AG04449 (cell line): ENCODE measurements around the gene C19orf85.

ENCODE experiments used
- CTCF ChIA-PET: fragments of 350-600 bp; formaldehyde crosslinking; extraction: SDS; loops from one replicate; lab custom pipeline; 2021; ENCODE audit warnings: antibody characterized with exemption; lab: Yijun Ruan, JAX
- POLR2A ChIA-PET: fragments of 400-600, 350-600 bp; formaldehyde crosslinking; extraction: SDS; loops from one replicate; lab custom pipeline; 2020; ENCODE audit warnings: antibody characterized with exemption, inconsistent platforms; lab: Yijun Ruan, JAX
- DNase-seq: peaks from one replicate; pipeline ENCODE4 v3.0.0-alpha.2; 2010; ENCODE audit warnings: low read depth, low spot score
- H3K4me3 ChIP-seq: 2 replicates; pipeline ENCODE4 v1.5.1; 2011; ENCODE audit warnings: low read depth, mild to moderate bottlenecking, control low read depth, low read length
- TF ChIP-seq, protein P1 (sequence below): IDR thresholded peaks from one replicate; pipeline ENCODE4 v1.5.1; 2011; ENCODE audit warnings: mild to moderate bottlenecking, moderate library complexity, low read length, control low read depth, inconsistent platforms; ENCODE audit not compliant: insufficient read depth; ENCODE audit errors: missing control alignments

C19orf85 gene

DNA sequence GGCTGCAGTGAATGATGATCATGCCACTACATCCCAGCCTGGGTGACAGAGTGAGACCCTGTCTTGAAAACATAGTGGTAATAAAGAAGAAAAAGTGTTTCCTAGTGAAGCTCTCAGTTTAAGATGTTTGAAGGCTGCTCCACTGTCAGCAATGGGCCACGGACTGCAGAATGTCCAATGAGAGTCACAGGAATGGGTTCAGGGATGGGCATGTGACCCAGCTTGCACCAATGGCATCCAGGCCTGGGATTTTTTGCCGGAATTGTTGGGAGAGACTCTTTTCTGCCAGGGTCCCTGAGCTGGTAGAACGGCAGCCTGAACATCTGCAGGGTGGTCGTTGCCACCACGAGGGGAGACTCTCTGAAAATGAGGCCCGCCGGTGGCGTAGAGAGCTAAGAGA lies 27.7 kb downstream of the C19orf85 start:
- no peak for DNase-seq
- TF ChIP-seq, protein P1, sequence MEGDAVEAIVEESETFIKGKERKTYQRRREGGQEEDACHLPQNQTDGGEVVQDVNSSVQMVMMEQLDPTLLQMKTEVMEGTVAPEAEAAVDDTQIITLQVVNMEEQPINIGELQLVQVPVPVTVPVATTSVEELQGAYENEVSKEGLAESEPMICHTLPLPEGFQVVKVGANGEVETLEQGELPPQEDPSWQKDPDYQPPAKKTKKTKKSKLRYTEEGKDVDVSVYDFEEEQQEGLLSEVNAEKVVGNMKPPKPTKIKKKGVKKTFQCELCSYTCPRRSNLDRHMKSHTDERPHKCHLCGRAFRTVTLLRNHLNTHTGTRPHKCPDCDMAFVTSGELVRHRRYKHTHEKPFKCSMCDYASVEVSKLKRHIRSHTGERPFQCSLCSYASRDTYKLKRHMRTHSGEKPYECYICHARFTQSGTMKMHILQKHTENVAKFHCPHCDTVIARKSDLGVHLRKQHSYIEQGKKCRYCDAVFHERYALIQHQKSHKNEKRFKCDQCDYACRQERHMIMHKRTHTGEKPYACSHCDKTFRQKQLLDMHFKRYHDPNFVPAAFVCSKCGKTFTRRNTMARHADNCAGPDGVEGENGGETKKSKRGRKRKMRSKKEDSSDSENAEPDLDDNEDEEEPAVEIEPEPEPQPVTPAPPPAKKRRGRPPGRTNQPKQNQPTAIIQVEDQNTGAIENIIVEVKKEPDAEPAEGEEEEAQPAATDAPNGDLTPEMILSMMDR = no peak
- ChIA-PET CTCF (interaction anchor here (0.9 to 1.5 kb wide), 7 partner anchors 9 to 294 kb away, joined by 3 to 8 read pairs (median 5); no protein-coding TSS in a partner anchor), POLR2A (interaction anchor here (1.2 kb wide), 1 partner anchor 29 kb away, joined by 6 read pairs; the partner anchor contains the start of gene UBE2S)
- H3K4me3 ChIP-seq = no peak overlapping the region

DNA sequence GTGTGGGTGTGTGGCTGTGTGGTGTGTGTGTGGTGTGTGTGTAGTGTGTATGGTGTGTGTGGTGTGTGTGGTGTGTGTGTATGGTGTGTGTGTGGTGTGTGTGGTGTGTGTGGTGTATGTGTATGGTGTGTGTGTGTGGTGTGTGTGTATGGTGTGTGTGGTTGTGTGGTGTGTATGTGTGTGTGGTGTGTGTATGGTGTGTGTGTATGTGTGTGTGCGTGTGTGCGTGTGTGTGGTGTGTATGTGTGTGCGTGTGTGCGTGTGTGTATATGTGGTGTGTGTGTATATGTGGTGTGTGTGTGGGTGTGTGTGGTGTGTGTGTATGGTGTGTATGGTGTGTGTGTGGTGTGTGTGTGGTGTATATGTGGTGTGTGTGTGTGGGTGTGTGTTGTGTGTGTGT lies 29.5 kb downstream of the C19orf85 start:
- TF ChIP-seq, protein P1 = no peak
- CTCF ChIA-PET = no interaction called here
- no peak for DNase-seq
- POLR2A ChIA-PET = no interaction called here
- H3K4me3 ChIP-seq = no peak overlapping the region

GRCh38 chr19:55434356-55434919 lies 30.1 kb downstream of the C19orf85 start:
- no peak overlapping the region for H3K4me3 ChIP-seq
- POLR2A ChIA-PET = no interaction called here
- CTCF ChIA-PET = no interaction called here
- TF ChIP-seq, protein P1 = no peak
- DNase-seq = no peak

DNA sequence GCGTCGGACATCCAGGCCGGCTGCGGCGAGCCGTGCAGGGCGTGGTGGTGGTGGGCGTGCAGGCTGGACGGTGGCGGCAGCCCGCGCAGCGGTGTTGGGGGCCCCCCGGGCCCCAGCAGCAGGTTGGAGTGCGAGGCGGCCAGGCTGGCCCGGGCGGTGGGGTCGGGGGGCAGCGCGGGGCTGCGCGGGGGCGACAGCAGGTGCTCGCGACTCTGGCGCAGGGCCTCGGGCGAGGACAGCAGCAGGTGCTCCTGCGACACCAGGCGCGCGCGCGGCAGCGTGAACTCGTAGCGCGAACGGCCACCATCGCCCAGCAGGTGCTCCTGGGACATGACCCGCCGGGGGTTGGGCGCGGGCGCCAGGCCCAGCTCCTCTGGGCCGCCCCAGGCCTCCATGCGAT lies 31.3 kb downstream of the C19orf85 start:
- TF ChIP-seq, protein P1 = no peak
- ChIA-PET CTCF (no interaction called here), POLR2A (no interaction called here)
- no peak for DNase-seq
- H3K4me3 ChIP-seq = no peak overlapping the region

DNA sequence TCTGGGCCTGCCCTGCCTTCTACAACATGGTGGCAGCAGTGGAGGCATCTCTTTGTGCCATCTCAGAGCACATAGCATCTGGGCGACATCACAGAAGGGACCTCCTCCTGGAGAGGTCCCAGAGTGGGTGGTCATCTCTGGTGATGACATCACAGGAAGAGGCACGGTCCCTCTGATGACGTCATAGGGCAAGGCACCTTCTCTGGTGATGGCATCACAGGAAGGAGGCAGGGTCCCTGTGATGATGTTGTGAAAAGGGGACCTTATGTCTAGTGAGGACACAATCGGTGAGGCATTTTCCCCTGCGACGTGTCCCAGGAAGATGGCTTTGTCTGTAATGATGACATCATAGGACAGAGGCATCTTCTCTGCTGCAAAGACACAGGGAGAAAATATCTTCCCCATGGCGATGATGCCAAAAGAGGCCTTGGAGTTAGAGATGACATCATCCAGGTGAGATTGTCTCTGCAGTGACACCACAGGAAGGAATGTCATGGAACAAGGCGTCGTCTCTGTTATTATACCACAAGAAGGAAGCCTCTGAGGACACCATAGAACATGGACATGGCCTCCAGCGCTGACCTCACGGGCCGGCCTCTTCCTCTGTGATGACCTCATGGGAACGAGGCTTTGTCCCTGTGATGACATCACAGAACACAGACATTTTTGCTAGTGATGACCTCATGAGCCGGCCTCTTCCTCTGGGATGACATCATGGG lies 32.2 kb downstream of the C19orf85 start:
- ChIA-PET CTCF (no interaction called here), POLR2A (no interaction called here)
- no peak for DNase-seq
- TF ChIP-seq, protein P1 = no peak
- H3K4me3 ChIP-seq = no peak overlapping the region

GRCh38 chr19:55431183-55431582 lies 33.4 kb downstream of the C19orf85 start:
- ChIA-PET CTCF (no interaction called here), POLR2A (no interaction called here)
- H3K4me3 ChIP-seq = no peak overlapping the region
- TF ChIP-seq, protein P1 = no peak
- no peak for DNase-seq
